HepG2 (cell line): Measurements from ENCODE around the gene LRP10. TPM values are rescaled to one million over a fixed set of nuclear protein-coding genes. Genes with fewer than 3 reads are reported as not detected.
A peak's percentile ranks its signal among the peaks of the same experiment; 100 is the strongest.

ENCODE experiments used
- CAMTA2 ChIP-seq: sonication (generic); formaldehyde crosslinking; IDR thresholded peaks from 2 replicates; pipeline ENCODE4 v1.4.0; 2020; ENCODE audit warnings: mild to moderate bottlenecking, missing genetic modification reagents, borderline replicate concordance
- CBX1 ChIP-seq: IDR thresholded peaks from one replicate; pipeline ENCODE4 v1.6.1; 2016; ENCODE audit warnings: antibody characterized with exemption, low read depth
- HES4 ChIP-seq: sonication (generic); formaldehyde crosslinking; IDR thresholded peaks from 2 replicates; pipeline ENCODE4 v1.9.0; 2021; ENCODE audit warnings: mild to moderate bottlenecking, missing genetic modification reagents, borderline replicate concordance
- HMG20B ChIP-seq: conservative IDR thresholded peaks from 2 replicates; pipeline ENCODE4 v1.6.1; 2016; ENCODE audit warnings: missing genetic modification reagents, missing compliant biosample characterization
- JUNB ChIP-seq: sonication (generic); formaldehyde crosslinking; IDR thresholded peaks from 2 replicates; pipeline ENCODE4 v1.8.0; 2022; ENCODE audit warnings: missing genetic modification reagents, mild to moderate bottlenecking, borderline replicate concordance
- KAT7 ChIP-seq: IDR thresholded peaks from 2 replicates; pipeline ENCODE4 v1.6.1; 2018; ENCODE audit warnings: borderline replicate concordance, missing compliant biosample characterization
- KDM2A ChIP-seq: sonication (generic); formaldehyde crosslinking; IDR thresholded peaks from 2 replicates; pipeline ENCODE4 v1.4.0; 2020; ENCODE audit warnings: low read depth, missing genetic modification reagents, borderline replicate concordance
- KLF6 ChIP-seq: IDR thresholded peaks from 2 replicates; pipeline ENCODE4 v1.8.0; 2016; ENCODE audit warnings: missing biosample characterization, missing genetic modification reagents
- RCOR2 ChIP-seq: IDR thresholded peaks from 2 replicates; pipeline ENCODE4 v1.6.1; 2016; ENCODE audit warnings: missing biosample characterization, missing genetic modification reagents
- STAG1 ChIP-seq: sonication (generic); formaldehyde crosslinking; IDR thresholded peaks from 2 replicates; pipeline ENCODE4 v1.4.0; 2020; ENCODE audit warnings: missing genetic modification reagents
- TBX3 ChIP-seq: fragments of 450-650 bp; IDR thresholded peaks from 2 replicates; pipeline ENCODE4 v1.6.1; 2017; ENCODE audit warnings: antibody characterized with exemption, mild to moderate bottlenecking, inconsistent platforms, borderline replicate concordance
- TCF12 ChIP-seq, 2 experiments: fragments of 450-650 bp in 1 of 2; sonication (generic) in 1 of 2; formaldehyde crosslinking in 1 of 2; IDR thresholded peaks; 2 replicates each; pipeline versions ENCODE4 v1.6.1 to v1.8.0; 2017 to 2022; ENCODE audit warnings: antibody characterized with exemption in 1 of 2, mild to moderate bottlenecking in 1 of 2, missing genetic modification reagents in 1 of 2, moderate library complexity in 1 of 2
- TMF1 ChIP-seq: sonication (generic); formaldehyde crosslinking; IDR thresholded peaks from 2 replicates; pipeline ENCODE4 v1.8.1; 2022; ENCODE audit warnings: low read depth, missing genetic modification reagents
- U2AF1 ChIP-seq: fragments of 200-400 bp; formaldehyde crosslinking; optimal IDR thresholded peaks from 2 replicates; pipeline ENCODE3; 2017; ENCODE audit warnings: mild to moderate bottlenecking, low read depth, low read length
- ZMYM2 ChIP-seq: sonication (generic); formaldehyde crosslinking; IDR thresholded peaks from 2 replicates; pipeline ENCODE4 v1.8.0; 2022; ENCODE audit warnings: mild to moderate bottlenecking, missing genetic modification reagents
- ZNF317 ChIP-seq: sonication (generic); formaldehyde crosslinking; IDR thresholded peaks from 2 replicates; pipeline ENCODE4 v1.5.0; 2020; ENCODE audit warnings: mild to moderate bottlenecking, missing genetic modification reagents
- ZNF563 ChIP-seq: sonication (generic); formaldehyde crosslinking; IDR thresholded peaks from 2 replicates; pipeline ENCODE4 v1.8.0; 2022; ENCODE audit warnings: mild to moderate bottlenecking, moderate library complexity, missing genetic modification reagents
- ZNF598 ChIP-seq: sonication (generic); formaldehyde crosslinking; IDR thresholded peaks from 2 replicates; pipeline ENCODE4 v1.5.1; 2020; ENCODE audit warnings: mild to moderate bottlenecking, missing genetic modification reagents, borderline replicate concordance
- ZNF703 ChIP-seq: sonication (generic); formaldehyde crosslinking; IDR thresholded peaks from 2 replicates; pipeline ENCODE4 v1.5.1; 2020; ENCODE audit warnings: missing genetic modification reagents, mild to moderate bottlenecking, moderate library complexity, borderline replicate concordance
- polyA plus RNA-seq, 8 experiments: library from polyadenylated mRNA; depleted of rRNA in 3 of 8; stranded (reverse) in 7 of 8; unstranded in 1 of 8; fragments of >200 nt; fragmentation: Illumina TruSeq in 4 of 8; extraction: Trizol in 4 of 8; gene quantifications; 2 replicates each; pipeline versions ENCODE4 v1.2.1 to v1.2.3, GENCODE V29; 2011 to 2016; ENCODE audit warnings: low read depth in 4 of 8, missing spikeins in 1 of 8, mixed read lengths in 1 of 8; ENCODE audit not compliant: insufficient read depth in 1 of 8
- total RNA-seq, 5 experiments: library from RNA; depleted of rRNA; stranded (reverse); fragments of >200 nt; fragmentation: Illumina TruSeq; extraction: Trizol; gene quantifications; 2 replicates each; pipeline ENCODE4 v1.2.3, GENCODE V29; 2016; ENCODE audit warnings: low read depth in 1 of 5
- TF ChIP-seq, protein P1 (sequence below): sonication (generic); formaldehyde crosslinking; IDR thresholded peaks from 2 replicates; pipeline ENCODE4 v1.4.0; 2020; ENCODE audit warnings: low read depth, missing genetic modification reagents
- TF ChIP-seq, protein P2 (sequence below): sonication (generic); formaldehyde crosslinking; IDR thresholded peaks from 2 replicates; pipeline ENCODE4 v1.4.0; 2020; ENCODE audit warnings: mild to moderate bottlenecking, missing genetic modification reagents

Gene LRP10
- total and polyA plus RNA-seq, 2 of the 13 experiments (the other 11 are each of a cell fraction or from before 2014, with no cell fraction given), result 16.9 to 45.2 TPM

DNA sequence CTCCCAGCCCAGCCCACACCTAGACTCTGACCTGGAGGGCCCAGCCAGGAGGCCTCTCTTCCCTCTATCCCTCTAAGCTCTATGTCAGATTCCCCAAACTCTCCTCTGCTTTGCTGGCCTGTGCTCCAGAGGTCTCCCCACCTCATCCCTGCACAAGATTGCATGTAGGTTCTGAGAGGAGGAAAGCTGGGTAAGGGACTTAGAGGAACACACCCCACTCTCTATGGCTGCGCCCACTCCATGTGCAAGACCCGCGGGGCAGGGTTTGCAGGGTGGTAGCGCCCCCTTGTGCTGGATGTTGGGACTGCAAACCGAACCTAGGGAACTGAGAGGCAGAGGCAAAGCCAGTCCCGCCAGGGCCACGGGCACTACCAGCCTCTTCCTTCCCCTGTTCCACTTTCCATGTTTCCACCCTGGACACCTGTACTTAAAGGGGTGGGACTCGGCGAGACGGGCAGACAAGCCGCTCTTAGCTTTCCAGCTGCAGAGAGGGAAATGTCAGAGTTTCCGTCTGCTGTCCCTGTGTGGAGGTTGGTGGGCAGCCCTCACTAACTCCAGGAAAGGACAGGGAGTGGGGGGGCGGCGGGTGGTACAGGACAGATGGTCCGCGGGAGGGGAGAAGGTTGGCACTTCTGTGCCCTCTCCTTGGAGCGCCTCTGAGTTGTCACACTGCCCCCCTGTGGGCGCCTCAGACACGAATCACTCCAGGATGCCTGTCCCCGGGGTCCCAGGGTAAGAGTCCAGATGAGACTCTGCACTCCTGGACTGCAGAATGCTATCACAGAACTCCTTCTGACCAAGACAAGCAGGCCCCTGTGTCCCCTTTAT, 18.4 kb upstream of the LRP10 start (continued):
- TF ChIP-seq, protein P1, sequence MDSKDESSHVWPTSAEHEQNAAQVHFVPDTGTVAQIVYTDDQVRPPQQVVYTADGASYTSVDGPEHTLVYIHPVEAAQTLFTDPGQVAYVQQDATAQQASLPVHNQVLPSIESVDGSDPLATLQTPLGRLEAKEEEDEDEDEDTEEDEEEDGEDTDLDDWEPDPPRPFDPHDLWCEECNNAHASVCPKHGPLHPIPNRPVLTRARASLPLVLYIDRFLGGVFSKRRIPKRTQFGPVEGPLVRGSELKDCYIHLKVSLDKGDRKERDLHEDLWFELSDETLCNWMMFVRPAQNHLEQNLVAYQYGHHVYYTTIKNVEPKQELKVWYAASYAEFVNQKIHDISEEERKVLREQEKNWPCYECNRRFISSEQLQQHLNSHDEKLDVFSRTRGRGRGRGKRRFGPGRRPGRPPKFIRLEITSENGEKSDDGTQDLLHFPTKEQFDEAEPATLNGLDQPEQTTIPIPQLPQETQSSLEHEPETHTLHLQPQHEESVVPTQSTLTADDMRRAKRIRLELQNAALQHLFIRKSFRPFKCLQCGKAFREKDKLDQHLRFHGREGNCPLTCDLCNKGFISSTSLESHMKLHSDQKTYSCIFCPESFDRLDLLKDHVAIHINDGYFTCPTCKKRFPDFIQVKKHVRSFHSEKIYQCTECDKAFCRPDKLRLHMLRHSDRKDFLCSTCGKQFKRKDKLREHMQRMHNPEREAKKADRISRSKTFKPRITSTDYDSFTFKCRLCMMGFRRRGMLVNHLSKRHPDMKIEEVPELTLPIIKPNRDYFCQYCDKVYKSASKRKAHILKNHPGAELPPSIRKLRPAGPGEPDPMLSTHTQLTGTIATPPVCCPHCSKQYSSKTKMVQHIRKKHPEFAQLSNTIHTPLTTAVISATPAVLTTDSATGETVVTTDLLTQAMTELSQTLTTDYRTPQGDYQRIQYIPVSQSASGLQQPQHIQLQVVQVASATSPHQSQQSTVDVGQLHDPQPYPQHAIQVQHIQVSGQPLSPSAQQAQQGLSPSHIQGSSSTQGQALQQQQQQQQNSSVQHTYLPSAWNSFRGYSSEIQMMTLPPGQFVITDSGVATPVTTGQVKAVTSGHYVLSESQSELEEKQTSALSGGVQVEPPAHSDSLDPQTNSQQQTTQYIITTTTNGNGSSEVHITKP (CRISPR knock-in tag), result peak; percentile 95
- peak; percentile 91 for TF ChIP-seq TMF1
- TF ChIP-seq KLF6 (CRISPR knock-in tag), result peak; percentile 55; the same call in 1 of the 2 replicates
- TF ChIP-seq CAMTA2, result peak; percentile 51; the same call in 1 of the 2 replicates
- peak; percentile 100 for TF ChIP-seq STAG1 (CRISPR knock-in tag)
- TF ChIP-seq JUNB (CRISPR knock-in tag), result no peak
- TF ChIP-seq ZNF563 (CRISPR knock-in tag), result peak; percentile 83
- TF ChIP-seq U2AF1, result peak; percentile 82
- TF ChIP-seq, protein P2, sequence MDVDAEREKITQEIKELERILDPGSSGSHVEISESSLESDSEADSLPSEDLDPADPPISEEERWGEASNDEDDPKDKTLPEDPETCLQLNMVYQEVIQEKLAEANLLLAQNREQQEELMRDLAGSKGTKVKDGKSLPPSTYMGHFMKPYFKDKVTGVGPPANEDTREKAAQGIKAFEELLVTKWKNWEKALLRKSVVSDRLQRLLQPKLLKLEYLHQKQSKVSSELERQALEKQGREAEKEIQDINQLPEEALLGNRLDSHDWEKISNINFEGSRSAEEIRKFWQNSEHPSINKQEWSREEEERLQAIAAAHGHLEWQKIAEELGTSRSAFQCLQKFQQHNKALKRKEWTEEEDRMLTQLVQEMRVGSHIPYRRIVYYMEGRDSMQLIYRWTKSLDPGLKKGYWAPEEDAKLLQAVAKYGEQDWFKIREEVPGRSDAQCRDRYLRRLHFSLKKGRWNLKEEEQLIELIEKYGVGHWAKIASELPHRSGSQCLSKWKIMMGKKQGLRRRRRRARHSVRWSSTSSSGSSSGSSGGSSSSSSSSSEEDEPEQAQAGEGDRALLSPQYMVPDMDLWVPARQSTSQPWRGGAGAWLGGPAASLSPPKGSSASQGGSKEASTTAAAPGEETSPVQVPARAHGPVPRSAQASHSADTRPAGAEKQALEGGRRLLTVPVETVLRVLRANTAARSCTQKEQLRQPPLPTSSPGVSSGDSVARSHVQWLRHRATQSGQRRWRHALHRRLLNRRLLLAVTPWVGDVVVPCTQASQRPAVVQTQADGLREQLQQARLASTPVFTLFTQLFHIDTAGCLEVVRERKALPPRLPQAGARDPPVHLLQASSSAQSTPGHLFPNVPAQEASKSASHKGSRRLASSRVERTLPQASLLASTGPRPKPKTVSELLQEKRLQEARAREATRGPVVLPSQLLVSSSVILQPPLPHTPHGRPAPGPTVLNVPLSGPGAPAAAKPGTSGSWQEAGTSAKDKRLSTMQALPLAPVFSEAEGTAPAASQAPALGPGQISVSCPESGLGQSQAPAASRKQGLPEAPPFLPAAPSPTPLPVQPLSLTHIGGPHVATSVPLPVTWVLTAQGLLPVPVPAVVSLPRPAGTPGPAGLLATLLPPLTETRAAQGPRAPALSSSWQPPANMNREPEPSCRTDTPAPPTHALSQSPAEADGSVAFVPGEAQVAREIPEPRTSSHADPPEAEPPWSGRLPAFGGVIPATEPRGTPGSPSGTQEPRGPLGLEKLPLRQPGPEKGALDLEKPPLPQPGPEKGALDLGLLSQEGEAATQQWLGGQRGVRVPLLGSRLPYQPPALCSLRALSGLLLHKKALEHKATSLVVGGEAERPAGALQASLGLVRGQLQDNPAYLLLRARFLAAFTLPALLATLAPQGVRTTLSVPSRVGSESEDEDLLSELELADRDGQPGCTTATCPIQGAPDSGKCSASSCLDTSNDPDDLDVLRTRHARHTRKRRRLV, result peak; percentile 95; the same call in 1 of the 2 replicates
- TF ChIP-seq ZNF703 (CRISPR knock-in tag), result no peak
- peak; percentile 58; the same call in 1 of the 2 replicates for TF ChIP-seq HES4
- TF ChIP-seq ZNF598, result peak; percentile 99
- TF ChIP-seq ZMYM2 (CRISPR knock-in tag), result 0 out of 2 replicates have a peak, but pooled peaks have one; percentile 60
- TF ChIP-seq ZNF317 (CRISPR knock-in tag), result peak; percentile 76; the same call in 1 of the 2 replicates
- peak; percentile 76 for TF ChIP-seq HMG20B (CRISPR knock-in tag)
- TF ChIP-seq TCF12 (IDR thresholded peaks at IDR 0.05), result no peak
- peak; percentile 77; the same call in 1 of the 2 replicates for TF ChIP-seq TCF12 (CRISPR knock-in tag; IDR thresholded peaks at IDR 0.05)
- TF ChIP-seq KAT7 (CRISPR knock-in tag), result peak; percentile 97
- peak; percentile 45; the same call in 1 of the 2 replicates for TF ChIP-seq RCOR2 (CRISPR knock-in tag)
- peak; percentile 97 for TF ChIP-seq KDM2A (CRISPR knock-in tag)
- TF ChIP-seq CBX1, result peak; percentile 68
- no peak for TF ChIP-seq TBX3
